Measurements from ENCODE around the gene EFNA5.

EFNA5 gene

GRCh38 chr5:107652839-107653607 is 17.7 kb downstream of the EFNA5 start:
- TF ChIP-seq CTCF (IDR thresholded peaks at IDR 0.05; ENCODE audit: low read length) = no peak
- no peak for TF ChIP-seq EZH2 (IDR thresholded peaks at IDR 0.05; ENCODE audit: borderline replicate concordance, low read length)
- Histone ChIP-seq H3K4me2 (ENCODE audit: low read length) (no peak overlapping the region), H3K9me2 (ENCODE audit: low read depth, low read length) (no peaks in the 10 kb centered on the region), H3K9ac (ENCODE audit: low read length) (no peak overlapping the region), H3K27ac (ENCODE audit: low read depth, low read length, poor library complexity, severe bottlenecking) (no peak overlapping the region), H3K9me3 (ENCODE audit: low read length) (no peaks in the 10 kb centered on the region), H2AFZ (ENCODE audit: low read length) (no peak overlapping the region), H3K4me1 (ENCODE audit: insufficient read depth, low read length, severe bottlenecking) (peaks cover 4% of the 10 kb centered on the region), H4K20me1 (ENCODE audit: insufficient read depth, low read length) (no peaks in the 10 kb centered on the region), H3K36me3 (ENCODE audit: insufficient read depth, low read length) (no peaks in the 10 kb centered on the region), H3K79me2 (ENCODE audit: insufficient read depth, low read length) (no peaks in the 10 kb centered on the region), H3F3A (ENCODE audit: insufficient read depth, low read length) (no peaks in the 10 kb centered on the region), H3K4me3 (ENCODE audit: low read depth, low read length, poor library complexity, severe bottlenecking) (no peak overlapping the region), H3K27me3 (ENCODE audit: insufficient read depth, low read length) (no peaks in the 10 kb centered on the region)

GRCh38 chr5:107652408-107652807 is 18.3 kb downstream of the EFNA5 start:
- peaks cover 4% of the 10 kb centered on the region for H3K4me1 ChIP-seq (ENCODE audit: insufficient read depth, low read length, severe bottlenecking)
- H3K27ac ChIP-seq (ENCODE audit: low read depth, low read length, poor library complexity, severe bottlenecking) = no peak overlapping the region
- no peak for TF ChIP-seq CTCF (IDR thresholded peaks at IDR 0.05; ENCODE audit: low read length)
- no peak for TF ChIP-seq EZH2 (IDR thresholded peaks at IDR 0.05; ENCODE audit: borderline replicate concordance, low read length)
- no peaks in the 10 kb centered on the region for H4K20me1 ChIP-seq (ENCODE audit: insufficient read depth, low read length)
- no peaks in the 10 kb centered on the region for H3F3A ChIP-seq (ENCODE audit: insufficient read depth, low read length)
- H3K4me3 ChIP-seq (ENCODE audit: low read depth, low read length, poor library complexity, severe bottlenecking) = no peak overlapping the region
- no peaks in the 10 kb centered on the region; the same call in 1 of the 2 replicates for H3K79me2 ChIP-seq (ENCODE audit: insufficient read depth, low read length)
- H3K36me3 ChIP-seq (ENCODE audit: insufficient read depth, low read length) = no peaks in the 10 kb centered on the region
- no peak overlapping the region for H2AFZ ChIP-seq (ENCODE audit: low read length)
- H3K27me3 ChIP-seq (ENCODE audit: insufficient read depth, low read length) = no peaks in the 10 kb centered on the region
- no peaks in the 10 kb centered on the region for H3K9me3 ChIP-seq (ENCODE audit: low read length)
- no peaks in the 10 kb centered on the region for H3K9me2 ChIP-seq (ENCODE audit: low read depth, low read length)
- H3K9ac ChIP-seq (ENCODE audit: low read length) = no peak overlapping the region
- H3K4me2 ChIP-seq (ENCODE audit: low read length) = no peak overlapping the region

- Histone ChIP-seq H3K79me2 (ENCODE audit: insufficient read depth, low read length) (no peaks in the 10 kb centered on the region; the same call in 1 of the 2 replicates), H3K9me3 (ENCODE audit: low read length) (no peaks in the 10 kb centered on the region), H3K9me2 (ENCODE audit: low read depth, low read length) (no peaks in the 10 kb centered on the region), H4K20me1 (ENCODE audit: insufficient read depth, low read length) (no peaks in the 10 kb centered on the region), H3K4me3 (ENCODE audit: low read depth, low read length, poor library complexity, severe bottlenecking) (no peak overlapping the region), H3K4me2 (ENCODE audit: low read length) (no peak overlapping the region), H2AFZ (ENCODE audit: low read length) (no peak overlapping the region), H3F3A (ENCODE audit: insufficient read depth, low read length) (no peaks in the 10 kb centered on the region), H3K27ac (ENCODE audit: low read depth, low read length, poor library complexity, severe bottlenecking) (no peak overlapping the region), H3K27me3 (ENCODE audit: insufficient read depth, low read length) (no peaks in the 10 kb centered on the region), H3K9ac (ENCODE audit: low read length) (no peak overlapping the region), H3K4me1 (ENCODE audit: insufficient read depth, low read length, severe bottlenecking) (peaks cover 4% of the 10 kb centered on the region), H3K36me3 (ENCODE audit: insufficient read depth, low read length) (no peaks in the 10 kb centered on the region)
- no peak for TF ChIP-seq EZH2 (IDR thresholded peaks at IDR 0.05; ENCODE audit: borderline replicate concordance, low read length)
- no peak for TF ChIP-seq CTCF (IDR thresholded peaks at IDR 0.05; ENCODE audit: low read length)
These were observed 19.4 kb downstream of the EFNA5 start for GRCh38 chr5:107651325-107651724.

Measured in OCI-LY1 (cell line).